GM12878 (cell line): ENCODE measurements around the gene RXYLT1. TPM values are rescaled to one million over a fixed set of nuclear protein-coding genes. Genes with fewer than 3 reads are reported as not detected.

Experiments used
- NKRF ChIP-seq: fragments of 450-650 bp; conservative IDR thresholded peaks from 2 replicates; pipeline ENCODE4 v1.6.1; 2017; ENCODE audit warnings: mild to moderate bottlenecking, moderate library complexity
- USF1 ChIP-seq: IDR thresholded peaks from 2 replicates; pipeline ENCODE4 v1.6.1; 2011; ENCODE audit warnings: borderline replicate concordance, low read depth, mild to moderate bottlenecking, moderate library complexity, mixed read lengths, low read length; ENCODE audit not compliant: insufficient read depth; ENCODE audit errors: extremely low read length
- ZBTB11 ChIP-seq: fragments of 450-650 bp; formaldehyde crosslinking; IDR thresholded peaks from 2 replicates; pipeline ENCODE4 v1.5.0; 2022; ENCODE audit warnings: mild to moderate bottlenecking, missing genetic modification characterization
- ZBTB33 ChIP-seq: fragments of 450-650 bp; IDR thresholded peaks from 2 replicates; pipeline ENCODE4 v1.6.1; 2017; ENCODE audit warnings: mild to moderate bottlenecking
- ZNF592 ChIP-seq: fragments of 450-650 bp; IDR thresholded peaks from 2 replicates; pipeline ENCODE4 v1.6.1; 2017; ENCODE audit warnings: mild to moderate bottlenecking, moderate library complexity
- polyA plus RNA-seq, 11 experiments: library from polyadenylated mRNA; depleted of rRNA in 4 of 11; unstranded in 6 of 11; stranded (reverse) in 5 of 11; fragments of >200 nt; fragmentation: Nextera tagmentation in 4 of 11; fragmentation: Illumina TruSeq in 1 of 11; extraction: Ambion mirVana in 4 of 11; extraction: Trizol in 1 of 11; gene quantifications; 1 replicate in 1 of 11; 2 replicates in 10 of 11; pipeline versions ENCODE4 v1.2.1 to v1.2.3, GENCODE V29; 2011 to 2016; ENCODE audit warnings: inconsistent platforms in 2 of 11, missing spikeins in 2 of 11, low read depth in 1 of 11
- total RNA-seq, 4 experiments: library from RNA; depleted of rRNA in 3 of 4; stranded (reverse); fragments of >200 nt in 3 of 4; fragmentation: Illumina TruSeq in 1 of 4; extraction: Trizol in 1 of 4; gene quantifications; 2 replicates each; pipeline versions ENCODE4 v1.2.1 to v1.2.3, GENCODE V29; 2013 to 2021

Gene RXYLT1
- total and polyA plus RNA-seq, 10 of the 15 experiments (the other 5 are each of a cell fraction or from before 2014, with no cell fraction given) = 10.4 to 33.8 (median 21.5) TPM

GRCh38 chr12:63795032-63795687, 15.5 kb downstream of the RXYLT1 start (continued):
- no peak for TF ChIP-seq ZNF592
- no peak for TF ChIP-seq ZBTB33
- no peak for TF ChIP-seq NKRF
- no peak for TF ChIP-seq USF1
- no peak for TF ChIP-seq ZBTB11
